Stimulated activated CD8-positive, alpha-beta memory T cell treated with anti-CD3 and anti-CD28 coated beads, Interleukin-4, amount 100 ng/mL, for 1 hour (primary cell): ENCODE measurements around the gene SNTG2.

Source experiments
- DNase-seq, 2 donors: peaks; one replicate each; pipeline ENCODE4 v3.0.0-alpha.2; 2020; ENCODE audit warnings: low read depth in 2 of 2, low spot score in 1 of 2

SNTG2 gene

GRCh38 chr2:1306687-1307516 lies 356.3 kb downstream of the SNTG2 start:
- no peak for DNase-seq

- no peak for DNase-seq
Observed at GRCh38 chr2:1307670-1308069, 357.0 kb downstream of the SNTG2 start.

- DNase-seq, result no peak
Observed at GRCh38 chr2:1308678-1309077, 358.0 kb downstream of the SNTG2 start.

- DNase-seq, result no peak
Observed at GRCh38 chr2:1309507-1309906, 358.9 kb downstream of the SNTG2 start.

- DNase-seq, result no peak
Observed at GRCh38 chr2:1310202-1310601, 359.6 kb downstream of the SNTG2 start.

- DNase-seq, result no peak
Observed at GRCh38 chr2:1310866-1311265, 360.2 kb downstream of the SNTG2 start.

GRCh38 chr2:1313240-1313924 lies 362.7 kb downstream of the SNTG2 start:
- no peak for DNase-seq

- DNase-seq, result no peak
Observed at GRCh38 chr2:1314254-1314653, 363.6 kb downstream of the SNTG2 start.

GRCh38 chr2:1318366-1319009 lies 367.8 kb downstream of the SNTG2 start:
- no peak for DNase-seq

GRCh38 chr2:1319393-1319792 lies 368.7 kb downstream of the SNTG2 start:
- DNase-seq, result no peak

- no peak for DNase-seq
Observed at GRCh38 chr2:1321321-1321720, 370.7 kb downstream of the SNTG2 start.

- DNase-seq, result no peak
Observed at GRCh38 chr2:1324884-1325283, 374.2 kb downstream of the SNTG2 start.

GRCh38 chr2:1328684-1329083 lies 378.0 kb downstream of the SNTG2 start:
- DNase-seq, result no peak

GRCh38 chr2:1339388-1340140 lies 388.9 kb downstream of the SNTG2 start:
- DNase-seq, result no peak

GRCh38 chr2:1340141-1340512 lies 389.5 kb downstream of the SNTG2 start:
- no peak for DNase-seq

GRCh38 chr2:1341404-1342120 lies 390.9 kb downstream of the SNTG2 start:
- DNase-seq, result no peak

- DNase-seq, result no peak
Observed at GRCh38 chr2:1348789-1349188, 398.1 kb downstream of the SNTG2 start.

- no peak for DNase-seq
Observed at GRCh38 chr2:1350111-1350510, 399.5 kb downstream of the SNTG2 start.

GRCh38 chr2:1353124-1353523 lies 402.5 kb downstream of the SNTG2 start:
- no peak for DNase-seq

GRCh38 chr2:1353543-1353942 lies 402.9 kb downstream of the SNTG2 start:
- DNase-seq, result no peak

GRCh38 chr2:1360144-1360543 lies 409.5 kb downstream of the SNTG2 start:
- DNase-seq, result no peak
